Thymus (tissue), 11 donors: Measurements from ENCODE around the gene BMP5. TPM values are rescaled to one million over a fixed set of nuclear protein-coding genes. Genes with fewer than 3 reads are reported as not detected.

Source experiments
- DNase-seq, 9 donors: peaks; one replicate each; pipeline ENCODE4 v3.0.0-alpha.2; 2013; ENCODE audit warnings: low spot score in 9 of 9, low read depth in 6 of 9, missing footprints in 1 of 9
- H3K27ac ChIP-seq, 2 donors: one replicate each; pipeline ENCODE4 v1.5.1; 2013; ENCODE audit warnings: control low read depth in 1 of 2, low read depth in 1 of 2, low read length in 1 of 2, mild to moderate bottlenecking in 1 of 2, moderate library complexity in 1 of 2
- H3K27me3 ChIP-seq, 2 donors: one replicate each; pipeline ENCODE4 v1.5.1; 2013; ENCODE audit warnings: low read length in 1 of 2; ENCODE audit not compliant: control insufficient read depth in 2 of 2, insufficient read depth in 1 of 2
- H3K36me3 ChIP-seq, 2 donors: one replicate each; pipeline ENCODE4 v1.5.1; 2013; ENCODE audit warnings: low read length in 1 of 2, mild to moderate bottlenecking in 1 of 2, moderate library complexity in 1 of 2; ENCODE audit not compliant: control insufficient read depth in 2 of 2, insufficient read depth in 2 of 2
- H3K4me1 ChIP-seq, 2 donors: one replicate each; pipeline ENCODE4 v1.5.1; 2013; ENCODE audit warnings: low read length in 2 of 2; ENCODE audit not compliant: control insufficient read depth in 2 of 2, insufficient read depth in 2 of 2
- H3K4me3 ChIP-seq, 2 donors: one replicate each; pipeline ENCODE4 v1.5.1; 2013; ENCODE audit warnings: low read length in 2 of 2, control low read depth in 1 of 2, mild to moderate bottlenecking in 1 of 2
- H3K9me3 ChIP-seq, 2 donors: one replicate each; pipeline ENCODE4 v1.5.1; 2013; ENCODE audit warnings: low read length in 1 of 2, mild to moderate bottlenecking in 1 of 2; ENCODE audit not compliant: control insufficient read depth in 2 of 2, insufficient read depth in 1 of 2
- whole genome bisulfite sequencing: extraction: QIAGEN DNeasy Blood & Tissue Kit; methylation state at CpG from one replicate; pipeline ENCODE4 v1.1.7; 2013; 5-methylcytosine and 5-hydroxymethylcytosine counted together
- polyA plus RNA-seq: library from polyadenylated mRNA; stranded (reverse); fragments of 200-250 nt; gene quantifications from one replicate; pipeline ENCODE4 v1.2.3, GENCODE V29; 2013
- total RNA-seq: library from RNA; stranded (reverse); fragments of 120-200 nt; gene quantifications from one replicate; pipeline ENCODE4 v1.2.4, GENCODE V29; 2013
- donor health status: healthy.

BMP5 gene
- total and polyA plus RNA-seq, 2 donors: 0.14 to 0.52 TPM

DNA sequence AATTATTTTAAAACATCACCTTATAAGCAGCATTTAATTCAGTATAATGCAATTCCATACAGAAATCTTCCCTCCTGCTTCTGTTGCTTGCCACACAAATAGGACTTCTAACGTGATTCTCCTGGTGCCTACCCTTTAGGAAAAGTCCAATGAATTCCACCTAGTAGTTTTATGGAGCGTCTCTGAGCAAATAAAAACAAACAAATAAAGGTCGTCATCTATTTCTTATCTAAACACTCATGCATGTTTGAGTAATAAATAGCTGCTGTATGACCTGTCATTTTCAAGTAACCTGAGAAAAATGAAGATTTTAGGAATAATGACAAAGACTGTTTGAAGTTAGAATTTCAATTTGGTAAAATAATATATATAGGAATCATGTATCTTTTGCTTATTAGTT, 102.7 kb downstream of the BMP5 start:
- Histone ChIP-seq H3K27me3 (no peaks in the 10 kb centered on the region), H3K4me3 (no peak overlapping the region), H3K36me3 (no peaks in the 10 kb centered on the region), H3K9me3 (no peaks in the 10 kb centered on the region), H3K4me1 (no peaks in the 10 kb centered on the region), H3K27ac (no peak overlapping the region)
- WGBS: 84% methylated on average over 3 of the region's 3 CpGs
- DNase-seq: no peak

DNA sequence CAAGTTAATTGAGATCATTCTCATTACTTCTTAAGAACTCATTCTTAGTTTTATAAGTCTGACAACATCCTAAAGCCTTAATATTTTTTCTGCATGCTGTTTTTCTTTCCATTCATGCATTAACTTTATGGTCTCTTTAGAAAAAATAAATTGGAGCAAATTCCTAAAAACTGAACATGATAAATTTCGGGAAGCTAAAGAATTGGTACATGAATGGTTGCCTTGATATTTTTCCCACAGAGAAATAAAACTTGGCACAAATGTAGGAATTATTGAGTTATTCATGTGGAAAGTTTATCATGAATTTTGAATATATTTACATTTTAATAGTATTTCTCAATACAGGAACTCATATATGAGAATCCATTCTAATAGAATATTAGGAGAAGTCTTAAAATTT, 115.9 kb downstream of the BMP5 start:
- H3K36me3 ChIP-seq: no peaks in the 10 kb centered on the region
- H3K27ac ChIP-seq: no peak overlapping the region
- 96% methylated on average over 1 of the region's 1 CpG for whole genome bisulfite sequencing

DNA sequence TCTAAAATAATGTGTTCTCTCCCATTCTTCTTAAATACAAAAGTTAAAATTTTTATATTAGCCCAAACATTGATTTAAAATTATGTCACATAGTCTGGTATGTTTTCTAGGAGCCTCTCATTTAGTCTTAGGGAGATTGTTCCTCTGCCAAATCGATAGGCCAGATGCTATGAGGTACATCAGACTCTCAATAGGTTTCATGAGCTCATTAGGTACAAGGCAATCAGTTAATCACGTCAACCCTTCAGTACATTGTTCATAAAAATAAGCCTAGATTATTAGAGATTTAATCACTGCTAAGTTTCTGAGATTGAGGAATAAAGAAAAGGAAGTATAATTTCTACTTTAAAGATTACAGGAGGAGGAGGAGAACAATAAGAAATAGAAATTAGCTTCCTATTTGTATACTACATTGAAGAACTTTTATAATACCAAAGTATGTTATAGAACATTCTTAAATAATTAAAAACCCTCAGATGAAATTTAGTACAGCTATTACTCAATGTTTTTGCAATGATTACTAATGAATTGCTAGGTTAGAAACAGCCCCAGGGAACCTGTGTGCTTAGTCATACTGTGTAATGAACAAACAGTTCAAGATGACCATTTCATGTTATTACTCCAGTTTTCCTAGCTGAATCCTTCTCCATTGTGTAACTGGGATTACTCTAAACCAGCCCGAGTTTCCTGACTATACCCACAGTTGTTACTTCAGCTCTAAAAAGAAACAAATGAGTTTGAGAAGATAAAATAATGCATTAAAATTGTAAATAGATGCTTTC, 117.0 kb downstream of the BMP5 start:
- Histone ChIP-seq H3K4me3 (no peak overlapping the region), H3K27ac (no peak overlapping the region), H3K4me1 (no peaks in the 10 kb centered on the region), H3K36me3 (no peaks in the 10 kb centered on the region), H3K27me3 (no peaks in the 10 kb centered on the region), H3K9me3 (no peaks in the 10 kb centered on the region)
- no peak for DNase-seq
- 77% methylated on average over 3 of the region's 3 CpGs for WGBS

More for the DNA sequence above, 115.9 kb downstream of the BMP5 start:
- Histone ChIP-seq H3K9me3 (no peaks in the 10 kb centered on the region), H3K4me1 (no peaks in the 10 kb centered on the region), H3K27me3 (no peaks in the 10 kb centered on the region), H3K4me3 (no peak overlapping the region)
- no peak for DNase-seq

- Histone ChIP-seq H3K27me3 (no peaks in the 10 kb centered on the region), H3K4me3 (no peak overlapping the region), H3K9me3 (no peaks in the 10 kb centered on the region), H3K4me1 (no peaks in the 10 kb centered on the region), H3K27ac (no peak overlapping the region), H3K36me3 (no peaks in the 10 kb centered on the region)
- 88% methylated on average over 6 of the region's 6 CpGs for WGBS
- DNase-seq: no peak
Measured at GRCh38 chr6:55756531-55757031, 118.8 kb downstream of the BMP5 start.

DNA sequence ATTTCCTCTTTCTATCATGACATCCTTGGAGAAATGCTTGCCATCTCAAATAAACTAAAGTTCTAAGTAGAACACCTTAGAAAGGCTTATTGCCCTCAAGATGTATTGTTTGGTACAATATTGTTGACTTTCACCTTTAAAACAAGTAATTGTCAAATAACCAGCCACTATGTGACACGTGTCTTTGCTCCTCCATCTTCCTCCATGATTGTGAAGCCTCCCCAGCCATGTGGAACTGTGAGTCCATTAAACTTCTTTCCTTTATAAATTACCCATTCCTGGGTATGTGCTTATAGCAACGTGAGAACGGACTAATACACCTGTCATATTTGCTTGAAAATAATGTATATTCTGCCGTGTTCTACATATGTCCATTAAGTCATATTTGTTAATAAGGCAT, 126.5 kb downstream of the BMP5 start:
- no peaks in the 10 kb centered on the region for H3K4me1 ChIP-seq
- H3K27me3 ChIP-seq: no peaks in the 10 kb centered on the region
- WGBS: 92% methylated on average over 4 of the region's 4 CpGs
- H3K9me3 ChIP-seq: no peaks in the 10 kb centered on the region
- no peak overlapping the region for H3K27ac ChIP-seq
- no peaks in the 10 kb centered on the region for H3K36me3 ChIP-seq
- no peak overlapping the region for H3K4me3 ChIP-seq
- DNase-seq: no peak

DNA sequence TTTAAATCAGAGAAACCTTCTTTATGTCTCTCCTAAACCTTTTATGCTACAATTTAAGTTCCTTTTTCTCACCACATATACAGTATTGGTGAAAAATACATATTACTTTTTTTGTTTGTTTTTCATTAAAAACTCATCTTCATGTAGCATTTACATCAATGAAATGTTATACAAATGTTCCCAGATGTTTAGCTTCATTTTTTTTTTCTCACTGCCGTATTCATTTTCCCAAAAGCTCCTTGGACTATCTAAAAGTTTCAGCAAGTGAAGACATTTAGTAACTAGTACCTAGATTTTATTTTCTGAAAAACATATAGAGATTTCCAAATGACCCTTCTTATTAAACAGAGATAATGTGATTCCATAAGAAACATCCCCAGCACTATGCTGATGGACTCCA, 128.9 kb downstream of the BMP5 start:
- no peaks in the 10 kb centered on the region for H3K36me3 ChIP-seq
- no peaks in the 10 kb centered on the region for H3K27me3 ChIP-seq
- WGBS: 94% methylated on average over 1 of the region's 1 CpG
- H3K27ac ChIP-seq: no peak overlapping the region
- no peaks in the 10 kb centered on the region for H3K9me3 ChIP-seq
- no peak for DNase-seq
- no peaks in the 10 kb centered on the region for H3K4me1 ChIP-seq
- no peak overlapping the region for H3K4me3 ChIP-seq

GRCh38 chr6:55734256-55734655, 141.1 kb downstream of the BMP5 start:
- Histone ChIP-seq H3K9me3 (peaks cover 0 to 3% of the 10 kb centered on the region in 2 donors), H3K4me3 (no peak overlapping the region), H3K27ac (no peak overlapping the region), H3K27me3 (no peaks in the 10 kb centered on the region), H3K36me3 (no peaks in the 10 kb centered on the region), H3K4me1 (no peaks in the 10 kb centered on the region)
- no peak for DNase-seq

DNA sequence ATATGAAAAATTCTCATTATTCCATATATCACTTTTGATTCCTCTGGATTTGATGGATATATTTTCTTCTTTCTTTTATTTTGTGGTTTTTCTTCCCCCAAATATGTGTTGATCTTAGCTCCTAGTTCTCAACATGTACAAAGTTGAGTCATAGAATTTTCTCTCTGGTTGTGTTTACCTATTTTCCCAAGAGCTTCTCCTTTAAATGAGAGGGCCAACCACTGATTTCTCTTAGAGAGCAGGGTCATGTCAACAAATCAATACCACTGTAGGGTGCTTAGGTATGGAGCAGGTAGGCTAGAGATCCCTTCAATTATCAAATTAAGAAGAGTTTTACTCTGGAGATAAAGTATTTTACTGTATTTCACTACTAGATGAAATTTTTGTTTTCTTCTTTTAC, 145.7 kb downstream of the BMP5 start:
- Histone ChIP-seq H3K27ac (no peak overlapping the region), H3K9me3 (no peaks in the 10 kb centered on the region), H3K4me3 (no peak overlapping the region), H3K4me1 (no peaks in the 10 kb centered on the region), H3K27me3 (no peaks in the 10 kb centered on the region), H3K36me3 (no peaks in the 10 kb centered on the region)
- no peak for DNase-seq

DNA sequence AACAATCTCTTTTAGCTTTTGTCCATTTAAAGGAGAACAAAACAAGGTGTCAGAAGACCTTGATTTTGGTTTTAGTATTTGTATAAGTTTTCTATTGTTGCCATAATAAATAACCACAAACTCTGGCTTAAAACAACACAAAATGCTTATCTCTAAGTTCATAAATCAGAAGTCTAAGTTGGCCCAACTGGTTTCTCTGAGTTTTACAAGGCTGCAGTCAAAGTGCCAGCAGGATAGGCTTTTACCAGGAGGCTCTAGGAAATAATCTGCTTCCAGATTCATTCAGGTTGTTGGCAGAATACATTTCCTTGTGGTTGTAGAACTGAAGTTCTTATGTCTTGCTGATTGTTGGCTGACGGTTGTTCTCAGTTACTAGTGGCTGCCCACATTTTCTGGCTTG, 149.2 kb downstream of the BMP5 start:
- Histone ChIP-seq H3K27ac (no peak overlapping the region), H3K4me3 (no peak overlapping the region), H3K9me3 (no peaks in the 10 kb centered on the region), H3K27me3 (no peaks in the 10 kb centered on the region), H3K4me1 (no peaks in the 10 kb centered on the region), H3K36me3 (no peaks in the 10 kb centered on the region)
- DNase-seq: no peak
- 71% methylated on average over 1 of the region's 1 CpG for WGBS
